UCSD-AML1 (cell line): ENCODE data around the gene ANGPT4.

Experiments used
- DNase-seq: peaks from one replicate; lab custom pipeline; 2025; ENCODE audit not compliant: unreplicated experiment; lab: John Stamatoyannopoulos, UW

ANGPT4 gene

GRCh38 chr20:942611-943010 is 26.5 kb upstream of the ANGPT4 start:
- no peak for DNase-seq

GRCh38 chr20:940926-941325 is 24.8 kb upstream of the ANGPT4 start:
- DNase-seq: no peak

GRCh38 chr20:939606-940005 is 23.5 kb upstream of the ANGPT4 start:
- no peak for DNase-seq

- DNase-seq: no peak
Observed at GRCh38 chr20:934186-934840, 18.2 kb upstream of the ANGPT4 start.

- DNase-seq: no peak
Observed at GRCh38 chr20:933029-933428, 16.9 kb upstream of the ANGPT4 start.

GRCh38 chr20:931401-931800 is 15.3 kb upstream of the ANGPT4 start:
- no peak for DNase-seq

GRCh38 chr20:926670-927069 is 10.5 kb upstream of the ANGPT4 start:
- no peak for DNase-seq

GRCh38 chr20:925516-925915 is 9.4 kb upstream of the ANGPT4 start:
- no peak for DNase-seq

- DNase-seq: no peak
Observed at GRCh38 chr20:924639-925038, 8.5 kb upstream of the ANGPT4 start.

GRCh38 chr20:922781-923180 is 6.6 kb upstream of the ANGPT4 start:
- DNase-seq: no peak

GRCh38 chr20:921068-921467 is 4.9 kb upstream of the ANGPT4 start:
- no peak for DNase-seq

- DNase-seq: no peak
Observed at GRCh38 chr20:920311-920710, 4.2 kb upstream of the ANGPT4 start.

- peak; percentile 65 for DNase-seq
Observed at GRCh38 chr20:919491-919916, 3.4 kb upstream of the ANGPT4 start.

- DNase-seq: no peak
Observed at GRCh38 chr20:917416-917815, 1.3 kb upstream of the ANGPT4 start.

- DNase-seq: no peak
Observed at GRCh38 chr20:916825-917224, 691 bp upstream of the ANGPT4 start.

GRCh38 chr20:914727-915498 is 1.2 kb downstream of the ANGPT4 start:
- no peak for DNase-seq

GRCh38 chr20:913306-913849 is 2.8 kb downstream of the ANGPT4 start:
- no peak for DNase-seq

- DNase-seq: no peak
Observed at GRCh38 chr20:911882-912600, 4.1 kb downstream of the ANGPT4 start.

GRCh38 chr20:910870-911770 is 5.0 kb downstream of the ANGPT4 start:
- no peak for DNase-seq

- no peak for DNase-seq
Observed at GRCh38 chr20:910132-910869, 5.8 kb downstream of the ANGPT4 start.
